ENCODE results near the gene RAB11A. TPM values are rescaled to one million over a fixed set of nuclear protein-coding genes. Genes with fewer than 3 reads are reported as not detected.

RAB11A gene
- total RNA-seq, 3 donors from 2014 or later: 108 to 156 (median 147) TPM

DNA sequence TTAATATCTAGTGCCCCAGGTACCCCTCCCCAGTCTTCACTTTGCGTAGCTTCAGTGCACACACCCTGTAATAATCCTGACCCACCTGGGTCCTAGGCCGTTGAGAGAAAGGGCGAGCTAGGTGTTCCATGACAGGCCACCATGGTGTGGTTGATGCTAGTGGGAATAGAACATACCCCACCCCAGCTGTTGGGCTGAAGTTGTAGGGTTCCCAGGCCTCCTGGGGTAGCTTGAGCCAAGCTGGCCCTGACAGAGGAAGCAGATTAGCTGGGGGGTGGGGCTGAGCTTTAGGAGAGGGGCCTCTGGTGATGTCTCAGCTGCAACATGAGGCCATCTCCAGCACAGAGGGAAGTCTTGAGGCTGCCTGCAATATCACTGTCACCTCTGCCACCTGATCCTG lies 40.5 kb downstream of the RAB11A start:
- Histone ChIP-seq H3K4me3 (no peak overlapping the region), H3K9me3 (no peaks in the 10 kb centered on the region), H3K4me1 (no peaks in the 10 kb centered on the region), H3K36me3 (no peaks in the 10 kb centered on the region), H3K27ac (no peak overlapping the region), H3K27me3 (no peaks in the 10 kb centered on the region)
- TF ChIP-seq POLR2A (IDR thresholded peaks at IDR 0.05) (no peak), POLR2AphosphoS5 (IDR thresholded peaks at IDR 0.05) (no peak)
- TF ChIP-seq, protein P1, sequence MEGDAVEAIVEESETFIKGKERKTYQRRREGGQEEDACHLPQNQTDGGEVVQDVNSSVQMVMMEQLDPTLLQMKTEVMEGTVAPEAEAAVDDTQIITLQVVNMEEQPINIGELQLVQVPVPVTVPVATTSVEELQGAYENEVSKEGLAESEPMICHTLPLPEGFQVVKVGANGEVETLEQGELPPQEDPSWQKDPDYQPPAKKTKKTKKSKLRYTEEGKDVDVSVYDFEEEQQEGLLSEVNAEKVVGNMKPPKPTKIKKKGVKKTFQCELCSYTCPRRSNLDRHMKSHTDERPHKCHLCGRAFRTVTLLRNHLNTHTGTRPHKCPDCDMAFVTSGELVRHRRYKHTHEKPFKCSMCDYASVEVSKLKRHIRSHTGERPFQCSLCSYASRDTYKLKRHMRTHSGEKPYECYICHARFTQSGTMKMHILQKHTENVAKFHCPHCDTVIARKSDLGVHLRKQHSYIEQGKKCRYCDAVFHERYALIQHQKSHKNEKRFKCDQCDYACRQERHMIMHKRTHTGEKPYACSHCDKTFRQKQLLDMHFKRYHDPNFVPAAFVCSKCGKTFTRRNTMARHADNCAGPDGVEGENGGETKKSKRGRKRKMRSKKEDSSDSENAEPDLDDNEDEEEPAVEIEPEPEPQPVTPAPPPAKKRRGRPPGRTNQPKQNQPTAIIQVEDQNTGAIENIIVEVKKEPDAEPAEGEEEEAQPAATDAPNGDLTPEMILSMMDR (IDR thresholded peaks at IDR 0.05): no peak
- DNase-seq (ENCODE audit: low spot score in 2 of 2): no peak
- intact Hi-C loops (cut with DNase I; ENCODE audit: low total_unique reads): no loop called here

DNA sequence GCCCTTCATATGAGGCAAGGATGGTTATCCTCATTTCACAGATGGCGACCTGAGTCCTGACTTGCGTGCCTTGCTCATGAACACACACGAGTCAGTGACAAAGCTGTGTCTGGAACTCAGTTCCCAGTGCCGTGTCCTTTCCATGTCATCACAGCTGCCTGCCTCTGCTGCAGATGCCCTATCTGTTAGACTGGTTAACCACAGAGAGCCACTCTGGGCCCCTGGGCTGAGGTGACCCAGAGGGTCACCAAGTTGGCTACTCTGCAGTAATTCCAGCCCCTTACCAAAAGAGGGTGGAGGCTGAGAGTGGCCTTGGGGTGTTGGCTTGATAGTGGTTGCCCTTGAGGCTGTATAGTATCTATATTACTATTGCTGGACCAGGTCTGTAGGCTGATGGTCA lies 41.0 kb downstream of the RAB11A start:
- DNase-seq (ENCODE audit: low spot score in 2 of 2): no peak
- Histone ChIP-seq H3K4me3 (no peak overlapping the region), H3K4me1 (no peaks in the 10 kb centered on the region), H3K9me3 (no peaks in the 10 kb centered on the region), H3K36me3 (no peaks in the 10 kb centered on the region), H3K27ac (no peak overlapping the region), H3K27me3 (no peaks in the 10 kb centered on the region)
- TF ChIP-seq POLR2A (IDR thresholded peaks at IDR 0.05): no peak
- TF ChIP-seq, protein P1 (IDR thresholded peaks at IDR 0.05): no peak
- no peak for TF ChIP-seq POLR2AphosphoS5 (IDR thresholded peaks at IDR 0.05)
- intact Hi-C loops (cut with DNase I; ENCODE audit: low total_unique reads): no loop called here

DNA sequence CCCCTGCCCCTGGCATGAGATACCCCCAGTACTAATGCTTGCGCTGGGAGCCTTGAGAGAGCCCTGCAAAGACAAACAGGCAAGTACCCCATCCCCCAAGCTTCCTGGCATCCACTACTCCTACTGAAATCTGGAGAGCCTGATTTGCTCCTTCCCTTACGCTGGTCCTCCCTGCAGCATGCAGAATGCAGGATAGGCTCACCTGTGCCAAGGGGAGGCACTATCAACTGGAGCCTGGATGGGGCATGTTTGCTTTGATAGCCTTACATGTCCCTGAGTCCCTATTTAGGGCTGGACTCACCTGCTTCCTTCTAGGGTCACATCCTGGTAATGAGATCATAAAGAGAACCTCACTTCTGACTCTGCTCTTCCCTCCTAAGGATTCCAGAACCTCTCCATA lies 42.9 kb downstream of the RAB11A start:
- no peaks in the 10 kb centered on the region for H3K27me3 ChIP-seq
- no peak for TF ChIP-seq POLR2AphosphoS5 (IDR thresholded peaks at IDR 0.05)
- TF ChIP-seq POLR2A (IDR thresholded peaks at IDR 0.05): no peak
- TF ChIP-seq, protein P1 (IDR thresholded peaks at IDR 0.05): no peak
- intact Hi-C loops (cut with DNase I; ENCODE audit: low total_unique reads): no loop called here
- no peaks in the 10 kb centered on the region for H3K9me3 ChIP-seq
- H3K4me1 ChIP-seq: no peaks in the 10 kb centered on the region
- H3K4me3 ChIP-seq: no peak overlapping the region
- no peak overlapping the region for H3K27ac ChIP-seq
- no peak for DNase-seq (ENCODE audit: low spot score in 2 of 2)
- no peaks in the 10 kb centered on the region for H3K36me3 ChIP-seq

DNA sequence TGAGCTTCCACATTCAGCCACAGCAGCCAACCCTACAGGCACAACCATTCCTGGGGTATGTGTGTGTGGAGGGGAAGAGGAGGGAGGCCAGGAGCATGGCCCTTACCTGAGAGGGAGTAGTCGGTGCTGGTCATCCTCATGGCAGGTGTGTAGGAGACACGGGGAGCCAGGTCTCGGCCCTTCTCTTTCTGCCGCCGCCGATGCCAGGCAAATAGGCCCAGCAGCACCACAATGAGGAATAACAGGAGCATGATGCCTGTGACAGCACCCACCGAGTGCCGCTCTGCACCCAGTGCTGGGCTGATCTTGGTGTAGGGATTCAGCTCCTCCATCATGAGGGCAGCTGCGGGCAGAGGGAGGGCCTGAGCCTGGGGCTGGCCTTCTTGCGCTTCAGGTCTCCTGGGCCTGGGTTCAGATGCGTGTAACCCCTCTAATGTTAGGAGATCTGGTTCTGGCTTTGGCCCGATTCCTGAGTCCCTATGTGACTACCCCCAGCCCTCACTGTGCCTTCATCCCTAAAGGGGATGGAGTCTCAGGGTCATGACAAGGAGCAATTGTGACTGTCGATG lies 44.4 kb downstream of the RAB11A start:
- DNase-seq (ENCODE audit: low spot score in 2 of 2): no peak
- intact Hi-C loops (cut with DNase I; ENCODE audit: low total_unique reads): no loop called here
- TF ChIP-seq, protein P1 (IDR thresholded peaks at IDR 0.05): no peak
- TF ChIP-seq POLR2AphosphoS5 (IDR thresholded peaks at IDR 0.05) (no peak), POLR2A (IDR thresholded peaks at IDR 0.05) (no peak)
- no peak overlapping the region for H3K4me3 ChIP-seq
- H3K4me1 ChIP-seq: no peaks in the 10 kb centered on the region
- H3K36me3 ChIP-seq: no peaks in the 10 kb centered on the region
- H3K9me3 ChIP-seq: no peaks in the 10 kb centered on the region
- H3K27me3 ChIP-seq: no peaks in the 10 kb centered on the region
- H3K27ac ChIP-seq: no peak overlapping the region

DNA sequence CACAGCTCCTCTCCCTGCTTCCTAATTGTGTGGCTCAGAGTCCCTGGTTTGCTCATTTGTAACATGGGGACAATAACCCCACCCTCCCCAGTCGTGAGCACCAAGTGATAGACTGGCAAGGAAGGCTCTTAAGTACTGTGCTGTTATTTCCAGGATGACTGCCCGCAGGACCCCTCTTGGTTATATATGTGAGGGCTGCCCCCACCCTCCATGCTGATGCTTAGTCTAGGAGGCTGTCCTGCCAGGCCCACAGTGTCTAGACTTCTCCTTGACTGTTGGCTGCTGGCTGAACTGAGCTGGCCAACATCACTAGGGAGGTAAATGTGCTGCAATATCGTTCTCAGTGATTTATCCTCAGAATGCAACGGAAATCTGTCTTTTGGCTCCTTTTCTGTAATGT lies 45.1 kb downstream of the RAB11A start:
- DNase-seq (ENCODE audit: low spot score in 2 of 2): no peak
- H3K9me3 ChIP-seq: no peaks in the 10 kb centered on the region
- H3K36me3 ChIP-seq: no peaks in the 10 kb centered on the region
- no peak for TF ChIP-seq POLR2AphosphoS5 (IDR thresholded peaks at IDR 0.05)
- TF ChIP-seq, protein P1 (IDR thresholded peaks at IDR 0.05): no peak
- H3K4me3 ChIP-seq: no peak overlapping the region
- intact Hi-C loops (cut with DNase I; ENCODE audit: low total_unique reads): no loop called here
- no peak overlapping the region for H3K27ac ChIP-seq
- H3K4me1 ChIP-seq: no peaks in the 10 kb centered on the region
- no peaks in the 10 kb centered on the region for H3K27me3 ChIP-seq
